Erythroblast (primary cell): ENCODE measurements around the gene LIN28A.

Experiments
- GATA1 ChIP-seq: IDR thresholded peaks from 2 replicates; pipeline ENCODE4 v1.6.1; 2011; ENCODE audit warnings: low read depth, mild to moderate bottlenecking, control low read depth, low read length, moderate library complexity
- POLR2A ChIP-seq: IDR thresholded peaks from 2 replicates; pipeline ENCODE4 v1.6.1; 2011; ENCODE audit warnings: mild to moderate bottlenecking, low read length

DNA sequence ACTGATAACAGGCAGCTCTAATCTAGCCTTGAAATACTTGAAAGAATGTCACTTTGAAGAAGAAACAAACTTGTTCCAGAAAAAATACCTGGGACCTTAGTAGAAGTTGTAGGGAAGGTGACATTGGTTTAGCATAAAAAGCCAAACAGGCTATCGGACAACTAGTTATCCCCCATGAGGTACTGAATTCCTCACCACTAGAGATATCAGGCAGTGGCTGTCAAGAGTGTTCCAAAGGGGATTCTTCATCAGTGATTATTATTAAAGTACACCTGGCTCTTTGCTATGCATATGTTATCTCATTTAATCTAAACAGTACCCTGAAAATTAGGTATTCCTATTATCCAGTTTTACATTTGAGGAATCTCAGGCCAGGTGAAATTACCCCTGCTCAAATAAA is 48.5 kb downstream of the LIN28A start:
- TF ChIP-seq POLR2A (no peak), GATA1 (no peak)
